A549 (cell line): Measurements from ENCODE around the gene INPP5A. TPM values are rescaled to one million over a fixed set of nuclear protein-coding genes. Genes with fewer than 3 reads are reported as not detected.

Source experiments
- ATAC-seq, 2 experiments: fragments of 200-7000 bp in 1 of 2; fragments of >200 bp in 1 of 2; cut with Nextera tagmentation in 1 of 2; cut with Tn5 transposase in 1 of 2; 3 replicates each; pipeline versions ENCODE4 v1.8.0 to v1.9.1; 2018 to 2020; ENCODE audit warnings: mild to moderate bottlenecking in 1 of 2, moderate library complexity in 1 of 2
- CTCF ChIA-PET: fragments of 300-600 bp; sonication (Branson Sonifier 250); formaldehyde crosslinking; extraction: SDS; loops from one replicate; lab custom pipeline; 2021; ENCODE audit warnings: antibody characterized with exemption, inconsistent platforms; lab: Yijun Ruan, JAX
- POLR2A ChIA-PET: fragments of 350-600 bp; formaldehyde crosslinking; extraction: SDS; loops from one replicate; lab custom pipeline; 2021; ENCODE audit warnings: antibody characterized with exemption, inconsistent platforms; lab: Yijun Ruan, JAX
- DNase-seq, 2 experiments: peaks; one replicate each; pipeline versions ENCODE4 v3.0.0 to v3.0.0-alpha.2; 2011 to 2016; ENCODE audit warnings: low read depth in 1 of 2, low spot score in 1 of 2
- FAIRE-seq: peaks from 2 replicates; lab custom pipeline; 2011; peaks lifted over from hg19 to GRCh38; lab: Jason Lieb, UNC
- H3K27ac ChIP-seq, 2 experiments: fragments of >200 bp; sonication (Bioruptor Twin); formaldehyde crosslinking; 3 replicates each; pipeline ENCODE4 v1.5.1; 2016 to 2017
- H3K4me1 ChIP-seq: fragments of >200 bp; sonication (Bioruptor Twin); formaldehyde crosslinking; 3 replicates; pipeline ENCODE4 v1.6.1; 2016
- H3K4me2 ChIP-seq: fragments of >200 bp; sonication (Bioruptor Twin); formaldehyde crosslinking; 3 replicates; pipeline ENCODE4 v1.6.1; 2016
- H3K4me3 ChIP-seq: fragments of >200 bp; sonication (Bioruptor Twin); formaldehyde crosslinking; 3 replicates; pipeline ENCODE4 v1.5.1; 2016
- H3K9me3 ChIP-seq: fragments of >200 bp; sonication (Bioruptor Twin); formaldehyde crosslinking; 3 replicates; pipeline ENCODE4 v1.6.1; 2016
- BCL3 ChIP-seq: fragments of >200 bp; sonication (Bioruptor Twin); formaldehyde crosslinking; IDR thresholded peaks from 3 replicates; pipeline ENCODE4 v1.6.1; 2016
- BHLHE40 ChIP-seq: IDR thresholded peaks from 2 replicates; pipeline ENCODE4 v1.6.1; 2012; ENCODE audit warnings: low read depth, low read length, inconsistent platforms
- CBX8 ChIP-seq: fragments of 200-600 bp; sonication (generic); IDR thresholded peaks from 2 replicates; pipeline ENCODE4 v1.6.1; 2016
- CTCF ChIP-seq: fragments of >200 bp; sonication (Bioruptor Twin); formaldehyde crosslinking; IDR thresholded peaks from 3 replicates; pipeline ENCODE4 v1.5.1; 2016
- FOSL2 ChIP-seq, 2 experiments: fragments of 450-650 bp in 1 of 2; fragments of >200 bp in 1 of 2; sonication (Bioruptor Twin) in 1 of 2; formaldehyde crosslinking; IDR thresholded peaks; 2 replicates each; pipeline versions ENCODE4 v1.5.0 to v1.6.1; 2016 to 2020; ENCODE audit warnings: mild to moderate bottlenecking in 1 of 2, moderate library complexity in 1 of 2
- FOXS1 ChIP-seq: fragments of 250-450 bp; sonication (Bioruptor Pico); IDR thresholded peaks from 2 replicates; pipeline ENCODE4 v1.5.0; 2020; ENCODE audit warnings: mild to moderate bottlenecking, moderate library complexity
- HMGXB4 ChIP-seq: fragments of 250-450 bp; sonication (Bioruptor Pico); IDR thresholded peaks from 2 replicates; pipeline ENCODE4 v1.5.0; 2021; ENCODE audit warnings: mild to moderate bottlenecking, moderate library complexity, borderline replicate concordance
- HOXA7 ChIP-seq: fragments of 250-450 bp; sonication (Bioruptor Pico); IDR thresholded peaks from 2 replicates; pipeline ENCODE4 v1.5.0; 2020; ENCODE audit warnings: mild to moderate bottlenecking, moderate library complexity
- HOXB13 ChIP-seq: fragments of 250-450 bp; sonication (Bioruptor Pico); IDR thresholded peaks from 2 replicates; pipeline ENCODE4 v1.5.0; 2020; ENCODE audit warnings: low read depth, mild to moderate bottlenecking, moderate library complexity
- JUNB ChIP-seq: fragments of >200 bp; sonication (Bioruptor Twin); formaldehyde crosslinking; IDR thresholded peaks from 2 replicates; pipeline ENCODE4 v1.6.1; 2016
- KDM5A ChIP-seq: fragments of 200-600 bp; sonication (generic); IDR thresholded peaks from 2 replicates; pipeline ENCODE4 v1.6.1; 2016; ENCODE audit warnings: antibody characterized with exemption, mild to moderate bottlenecking
- MYC ChIP-seq: IDR thresholded peaks from 2 replicates; pipeline ENCODE4 v1.6.1; 2012; ENCODE audit warnings: mild to moderate bottlenecking, inconsistent platforms, low read length, improper control_type of control experiment, borderline replicate concordance
- NR3C1 ChIP-seq: fragments of >200 bp; sonication (Bioruptor Twin); formaldehyde crosslinking; IDR thresholded peaks from 3 replicates; pipeline ENCODE4 v1.6.1; 2017
- PBX3 ChIP-seq: IDR thresholded peaks from 2 replicates; pipeline ENCODE4 v1.6.1; 2012
- PHF8 ChIP-seq: fragments of 200-600 bp; sonication (generic); IDR thresholded peaks from 2 replicates; pipeline ENCODE4 v1.6.1; 2016; ENCODE audit warnings: low read depth, mild to moderate bottlenecking, antibody characterized with exemption, moderate library complexity, borderline replicate concordance
- POLR2A ChIP-seq: IDR thresholded peaks from 2 replicates; pipeline ENCODE4 v1.6.1; 2012; ENCODE audit warnings: mild to moderate bottlenecking, low read length
- POLR2AphosphoS2 ChIP-seq: conservative IDR thresholded peaks from 2 replicates; pipeline ENCODE4 v1.6.1; 2012; ENCODE audit warnings: low read length, improper control_type of control experiment, inconsistent platforms
- RCOR1 ChIP-seq: fragments of 150-350 bp; IDR thresholded peaks from 2 replicates; pipeline ENCODE4 v1.6.1; 2014; ENCODE audit warnings: antibody characterized with exemption, low read length, low read depth
- RNF2 ChIP-seq: fragments of 200-600 bp; sonication (generic); IDR thresholded peaks from 2 replicates; pipeline ENCODE4 v1.6.1; 2016; ENCODE audit warnings: low read depth, mild to moderate bottlenecking, antibody characterized with exemption, moderate library complexity, borderline replicate concordance
- SREBF2 ChIP-seq: fragments of 450-650 bp; IDR thresholded peaks from 2 replicates; pipeline ENCODE4 v1.6.1; 2014; ENCODE audit warnings: mild to moderate bottlenecking, moderate library complexity
- TFCP2L1 ChIP-seq: fragments of 250-450 bp; sonication (Bioruptor Pico); IDR thresholded peaks from 2 replicates; pipeline ENCODE4 v1.5.0; 2021; ENCODE audit warnings: mild to moderate bottlenecking
- ZC3H11A ChIP-seq: fragments of 450-650 bp; IDR thresholded peaks from 2 replicates; pipeline ENCODE4 v1.6.1; 2014; ENCODE audit warnings: antibody characterized with exemption, mild to moderate bottlenecking
- ZNF302 ChIP-seq: fragments of 250-450 bp; sonication (Bioruptor Pico); IDR thresholded peaks from 2 replicates; pipeline ENCODE4 v1.9.0; 2021; ENCODE audit warnings: inconsistent platforms, mild to moderate bottlenecking, moderate library complexity
- ZSCAN20 ChIP-seq: fragments of 250-450 bp; sonication (Bioruptor Pico); IDR thresholded peaks from 2 replicates; pipeline ENCODE4 v1.8.0; 2022; ENCODE audit warnings: mild to moderate bottlenecking, moderate library complexity
- whole genome bisulfite sequencing: methylation state at CpG from one replicate; pipeline ENCODE4 v1.1.6; 2017; ENCODE audit errors: missing lambda C conversion rate; 5-methylcytosine and 5-hydroxymethylcytosine counted together
- polyA plus RNA-seq, 4 experiments: library from polyadenylated mRNA; depleted of rRNA in 3 of 4; stranded (reverse); fragments of >200 nt; fragmentation: RNase III in 1 of 4; extraction: RNeasy Plus Mini Kit Qiagen cat#74134 plus additional on column Dnase treatment in 1 of 4; gene quantifications; 2 replicates in 3 of 4; 3 replicates in 1 of 4; pipeline ENCODE4 v1.2.3, GENCODE V29; 2011 to 2017

INPP5A gene
- polyA plus RNA-seq, 2 of the 4 experiments (the other 2 are of a cell fraction) = 13.7 to 15.1 TPM

DNA sequence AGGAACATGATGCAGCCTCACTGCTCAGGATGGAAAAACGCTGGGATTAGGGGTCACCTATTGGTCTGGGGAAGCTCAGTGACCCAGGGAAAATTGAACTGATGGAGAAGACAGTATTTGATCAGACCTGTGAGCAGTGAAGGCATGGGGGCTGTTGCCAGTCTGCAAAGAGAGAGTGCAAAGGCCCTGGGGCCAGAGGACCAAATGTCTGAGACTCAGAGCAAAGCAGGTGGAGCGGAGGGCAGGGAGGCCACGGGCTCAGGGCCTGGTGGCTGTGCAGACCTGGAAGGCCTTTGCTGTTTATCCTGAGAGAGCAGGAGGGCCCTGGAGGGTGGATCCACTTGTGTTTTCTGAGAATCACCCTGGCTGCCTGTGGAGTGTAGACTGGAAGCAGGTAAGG is 67.1 kb downstream of the INPP5A start:
- ATAC-seq = no peak
- 60% methylated on average over 3 of the region's 3 CpGs for WGBS
- Histone ChIP-seq H3K4me3 (no peak overlapping the region), H3K27ac (no peak overlapping the region), H3K4me2 (no peak overlapping the region), H3K4me1 (no peaks in the 10 kb centered on the region)
- DNase-seq = no peak
- POLR2A ChIA-PET = no interaction called here
- FAIRE-seq = no peak
- CTCF ChIA-PET = interaction anchor here (1.0 kb wide), 1 partner anchor 34 kb away, joined by 3 read pairs; no protein-coding TSS in a partner anchor
- TF ChIP-seq SREBF2 = no peak
- no peak for TF ChIP-seq PHF8
- TF ChIP-seq CBX8 = no peak
- no peak for TF ChIP-seq HOXB13 (CRISPR knock-in tag)
- no peak for TF ChIP-seq ZC3H11A
- no peak for TF ChIP-seq BCL3
- TF ChIP-seq FOSL2 (IDR thresholded peaks at IDR 0.05) = no peak
- no peak for TF ChIP-seq FOSL2 (CRISPR knock-in tag; IDR thresholded peaks at IDR 0.05)
- no peak for TF ChIP-seq JUNB
- TF ChIP-seq TFCP2L1 (CRISPR knock-in tag) = no peak
- TF ChIP-seq HMGXB4 = no peak
- no peak for TF ChIP-seq RNF2
- no peak for TF ChIP-seq PBX3
- no peak for TF ChIP-seq BHLHE40
- TF ChIP-seq POLR2AphosphoS2 = no peak
- TF ChIP-seq NR3C1 = no peak
- no peak for TF ChIP-seq POLR2A
- TF ChIP-seq, all 56 proteins: peak for 0
- H3K9me3 ChIP-seq = peaks cover 15% of the 10 kb centered on the region

GRCh38 chr10:132605390-132605789 is 67.8 kb downstream of the INPP5A start:
- ChIA-PET POLR2A (no interaction called here), CTCF (no interaction called here)
- no peak for ATAC-seq
- Histone ChIP-seq H3K27ac (no peak overlapping the region), H3K4me2 (no peak overlapping the region), H3K9me3 (peaks cover 8% of the 10 kb centered on the region; the same call in 1 of the 3 replicates), H3K4me1 (no peaks in the 10 kb centered on the region), H3K4me3 (no peak overlapping the region)
- no peak for FAIRE-seq
- WGBS = 87% methylated on average over 7 of the region's 8 CpGs
- no peak for DNase-seq
- TF ChIP-seq HOXA7 (CRISPR knock-in tag) = no peak
- TF ChIP-seq ZSCAN20 (CRISPR knock-in tag) = no peak
- TF ChIP-seq FOXS1 (CRISPR knock-in tag) = no peak
- TF ChIP-seq KDM5A = no peak
- no peak for TF ChIP-seq PBX3
- no peak for TF ChIP-seq ZNF302 (CRISPR knock-in tag)
- no peak for TF ChIP-seq RCOR1
- no peak for TF ChIP-seq CTCF
- no peak for TF ChIP-seq BCL3
- TF ChIP-seq MYC = no peak
